GM12801 (cell line): Measurements from ENCODE around the gene TMEM175.

Experiments
- CTCF ChIP-seq: IDR thresholded peaks from one replicate; pipeline ENCODE4 v1.5.1; 2011; ENCODE audit warnings: control low read depth; ENCODE audit not compliant: insufficient read length; ENCODE audit errors: extremely low read depth

The TMEM175 gene

GRCh38 chr4:951594-952468, 19.6 kb downstream of the TMEM175 start:
- no peak for TF ChIP-seq CTCF

- TF ChIP-seq CTCF, result no peak
Observed at GRCh38 chr4:952881-953573, 20.8 kb downstream of the TMEM175 start.

- TF ChIP-seq CTCF, result no peak
Observed at GRCh38 chr4:953574-953915, 21.3 kb downstream of the TMEM175 start.

GRCh38 chr4:954211-955020, 22.2 kb downstream of the TMEM175 start:
- TF ChIP-seq CTCF, result no peak

GRCh38 chr4:955161-955921, 23.1 kb downstream of the TMEM175 start:
- TF ChIP-seq CTCF, result no peak

GRCh38 chr4:955931-956381, 23.7 kb downstream of the TMEM175 start:
- no peak for TF ChIP-seq CTCF
